ENCODE measurements around the gene HOXA7.

GRCh38 chr7:27146491-27147198, 9.8 kb downstream of the HOXA7 start:
- TF ChIP-seq, protein P1, sequence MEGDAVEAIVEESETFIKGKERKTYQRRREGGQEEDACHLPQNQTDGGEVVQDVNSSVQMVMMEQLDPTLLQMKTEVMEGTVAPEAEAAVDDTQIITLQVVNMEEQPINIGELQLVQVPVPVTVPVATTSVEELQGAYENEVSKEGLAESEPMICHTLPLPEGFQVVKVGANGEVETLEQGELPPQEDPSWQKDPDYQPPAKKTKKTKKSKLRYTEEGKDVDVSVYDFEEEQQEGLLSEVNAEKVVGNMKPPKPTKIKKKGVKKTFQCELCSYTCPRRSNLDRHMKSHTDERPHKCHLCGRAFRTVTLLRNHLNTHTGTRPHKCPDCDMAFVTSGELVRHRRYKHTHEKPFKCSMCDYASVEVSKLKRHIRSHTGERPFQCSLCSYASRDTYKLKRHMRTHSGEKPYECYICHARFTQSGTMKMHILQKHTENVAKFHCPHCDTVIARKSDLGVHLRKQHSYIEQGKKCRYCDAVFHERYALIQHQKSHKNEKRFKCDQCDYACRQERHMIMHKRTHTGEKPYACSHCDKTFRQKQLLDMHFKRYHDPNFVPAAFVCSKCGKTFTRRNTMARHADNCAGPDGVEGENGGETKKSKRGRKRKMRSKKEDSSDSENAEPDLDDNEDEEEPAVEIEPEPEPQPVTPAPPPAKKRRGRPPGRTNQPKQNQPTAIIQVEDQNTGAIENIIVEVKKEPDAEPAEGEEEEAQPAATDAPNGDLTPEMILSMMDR (IDR thresholded peaks at IDR 0.05): no peak
- no peak for TF ChIP-seq POLR2A (IDR thresholded peaks at IDR 0.05)
